Astrocyte (in vitro differentiated cells and primary cell): ENCODE results near the gene DISP1. TPM values are rescaled to one million over a fixed set of nuclear protein-coding genes. Genes with fewer than 3 reads are reported as not detected.
A peak's percentile ranks its signal among the peaks of the same experiment; 100 is the strongest.

ENCODE experiments used
- DNase-seq: peaks from one replicate; pipeline ENCODE4 v3.0.0-alpha.2; 2010; ENCODE audit warnings: low read depth
- FAIRE-seq: peaks from 2 replicates; lab custom pipeline; 2011; peaks lifted over from hg19 to GRCh38; lab: Jason Lieb, UNC
- H2AFZ ChIP-seq: 2 replicates; pipeline ENCODE4 v1.6.0; 2012; ENCODE audit warnings: low read depth, low read length, inconsistent platforms
- H3K27ac ChIP-seq: 2 replicates; pipeline ENCODE4 v1.5.1; 2011; ENCODE audit warnings: low read depth, low read length, inconsistent platforms
- H3K27me3 ChIP-seq: 2 replicates; pipeline ENCODE4 v1.6.0; 2011; ENCODE audit warnings: low read length, inconsistent platforms; ENCODE audit not compliant: insufficient read depth
- H3K36me3 ChIP-seq: 2 replicates; pipeline ENCODE4 v1.5.1; 2011; ENCODE audit warnings: low read length, inconsistent platforms; ENCODE audit not compliant: insufficient read depth
- H3K4me1 ChIP-seq: 2 replicates; pipeline ENCODE4 v1.5.1; 2011; ENCODE audit warnings: low read length, inconsistent platforms; ENCODE audit not compliant: insufficient read depth
- H3K4me2 ChIP-seq: 2 replicates; pipeline ENCODE4 v1.6.0; 2012; ENCODE audit warnings: low read length, inconsistent platforms
- H3K4me3 ChIP-seq: 2 replicates; pipeline ENCODE4 v1.5.1; 2011; ENCODE audit warnings: low read depth, mild to moderate bottlenecking, low read length, inconsistent platforms; ENCODE audit not compliant: insufficient read depth
- H3K79me2 ChIP-seq: 2 replicates; pipeline ENCODE4 v1.6.0; 2012; ENCODE audit warnings: mild to moderate bottlenecking, low read length, inconsistent platforms; ENCODE audit not compliant: insufficient read depth
- H3K9ac ChIP-seq: 2 replicates; pipeline ENCODE4 v1.6.0; 2012; ENCODE audit warnings: mild to moderate bottlenecking, low read length, inconsistent platforms
- H3K9me3 ChIP-seq: 2 replicates; pipeline ENCODE4 v1.5.1; 2012; ENCODE audit warnings: low read depth, mild to moderate bottlenecking, low read length, inconsistent platforms; ENCODE audit not compliant: insufficient read depth
- H4K20me1 ChIP-seq: 2 replicates; pipeline ENCODE4 v1.6.0; 2012; ENCODE audit warnings: low read length, inconsistent platforms; ENCODE audit not compliant: insufficient read depth
- H3K27ac Mint-ChIP-seq: one replicate; pipeline ENCODE4 v1.8.0; 2021; ENCODE audit warnings: mild to moderate bottlenecking, mixed read lengths; ENCODE audit not compliant: unreplicated experiment
- H3K27me3 Mint-ChIP-seq: one replicate; pipeline ENCODE4 v1.8.0; 2021; ENCODE audit warnings: low read depth, mixed read lengths; ENCODE audit not compliant: unreplicated experiment
- H3K36me3 Mint-ChIP-seq: one replicate; pipeline ENCODE4 v1.8.0; 2021; ENCODE audit warnings: low read depth, mixed read lengths; ENCODE audit not compliant: unreplicated experiment
- H3K4me1 Mint-ChIP-seq: one replicate; pipeline ENCODE4 v1.8.0; 2021; ENCODE audit warnings: low read depth, mixed read lengths; ENCODE audit not compliant: unreplicated experiment
- H3K4me3 Mint-ChIP-seq: one replicate; pipeline ENCODE4 v1.8.0; 2021; ENCODE audit warnings: mild to moderate bottlenecking, moderate library complexity, mixed read lengths; ENCODE audit not compliant: unreplicated experiment
- H3K9me3 Mint-ChIP-seq: one replicate; pipeline ENCODE4 v1.8.0; 2021; ENCODE audit warnings: mild to moderate bottlenecking, mixed read lengths; ENCODE audit not compliant: unreplicated experiment
- CTCF ChIP-seq: IDR thresholded peaks from 2 replicates; pipeline ENCODE4 v1.5.1; 2011; ENCODE audit warnings: low read depth, mild to moderate bottlenecking, inconsistent platforms, low read length, moderate library complexity; ENCODE audit not compliant: insufficient read depth
- EZH2 ChIP-seq: IDR thresholded peaks from 2 replicates; pipeline ENCODE4 v1.6.1; 2012; ENCODE audit warnings: mild to moderate bottlenecking, low read length, inconsistent platforms; ENCODE audit not compliant: insufficient read depth
- total RNA-seq: library from RNA; stranded (reverse); gene quantifications from 2 replicates; pipeline ENCODE4 v1.2.1, GENCODE V29; 2021

DISP1 gene
- total RNA-seq, 1 donor from 2014 or later: 4.1 TPM

GRCh38 chr1:222815440-222815765 lies 564 bp downstream of the DISP1 start:
- peak overlapping the region; percentile 96 for H3K9ac ChIP-seq
- Mint-ChIP-seq H3K27me3 (no peaks in the 10 kb centered on the region), H3K36me3 (no peaks in the 10 kb centered on the region), H3K4me1 (peaks cover 25% of the 10 kb centered on the region), H3K9me3 (no peaks in the 10 kb centered on the region), H3K27ac (no peak overlapping the region), H3K4me3 (peak overlapping the region; percentile 86)
- no peak for FAIRE-seq
- H3K79me2 ChIP-seq: peaks cover 47% of the 10 kb centered on the region
- H3K4me2 ChIP-seq: peak overlapping the region; percentile 94
- no peaks in the 10 kb centered on the region for H3K9me3 ChIP-seq
- H3K4me1 ChIP-seq: peaks cover 40% of the 10 kb centered on the region
- peak overlapping the region; percentile 97 for H3K27ac ChIP-seq
- peaks cover 3% of the 10 kb centered on the region for H4K20me1 ChIP-seq
- DNase-seq: no peak
- no peak for TF ChIP-seq CTCF
- no peak for TF ChIP-seq EZH2
- H2AFZ ChIP-seq: peak overlapping the region; percentile 95
- no peaks in the 10 kb centered on the region for H3K36me3 ChIP-seq
- no peaks in the 10 kb centered on the region for H3K27me3 ChIP-seq
- peak overlapping the region; percentile 93 for H3K4me3 ChIP-seq

GRCh38 chr1:222817529-222817928 lies 2.7 kb downstream of the DISP1 start:
- H3K27ac Mint-ChIP-seq: peak overlapping the region; percentile 34
- H3K4me1 ChIP-seq: peaks cover 40% of the 10 kb centered on the region
- no peaks in the 10 kb centered on the region for H3K36me3 Mint-ChIP-seq
- no peak overlapping the region for H3K9ac ChIP-seq
- no peaks in the 10 kb centered on the region for H3K27me3 ChIP-seq
- H2AFZ ChIP-seq: no peak overlapping the region
- peak overlapping the region; percentile 21 for H3K4me3 Mint-ChIP-seq
- no peaks in the 10 kb centered on the region for H3K9me3 Mint-ChIP-seq
- H4K20me1 ChIP-seq: peaks cover 7% of the 10 kb centered on the region
- no peaks in the 10 kb centered on the region for H3K36me3 ChIP-seq
- TF ChIP-seq EZH2 (no peak), CTCF (no peak)
- DNase-seq (peak; percentile 97), FAIRE-seq (peak; percentile 41)
- no peaks in the 10 kb centered on the region for H3K9me3 ChIP-seq
- H3K27me3 Mint-ChIP-seq: no peaks in the 10 kb centered on the region
- H3K79me2 ChIP-seq: peaks cover 66% of the 10 kb centered on the region
- peak overlapping the region; percentile 49 for H3K27ac ChIP-seq
- H3K4me1 Mint-ChIP-seq: peaks cover 25% of the 10 kb centered on the region
- H3K4me3 ChIP-seq: peak overlapping the region; percentile 27
- H3K4me2 ChIP-seq: peak overlapping the region; percentile 94

- H2AFZ ChIP-seq: no peak overlapping the region
- Mint-ChIP-seq H3K9me3 (no peaks in the 10 kb centered on the region), H3K27ac (peak overlapping the region; percentile 76), H3K36me3 (no peaks in the 10 kb centered on the region), H3K4me1 (peaks cover 25% of the 10 kb centered on the region), H3K4me3 (no peak overlapping the region), H3K27me3 (no peaks in the 10 kb centered on the region)
- no peaks in the 10 kb centered on the region for H3K36me3 ChIP-seq
- no peak for DNase-seq
- peak overlapping the region; percentile 49 for H3K27ac ChIP-seq
- TF ChIP-seq EZH2 (no peak), CTCF (no peak)
- no peaks in the 10 kb centered on the region for H3K27me3 ChIP-seq
- H3K4me1 ChIP-seq: peaks cover 37% of the 10 kb centered on the region
- no peak overlapping the region for H3K9ac ChIP-seq
- H4K20me1 ChIP-seq: peaks cover 7% of the 10 kb centered on the region
- peaks cover 72% of the 10 kb centered on the region for H3K79me2 ChIP-seq
- peak overlapping the region; percentile 94 for H3K4me2 ChIP-seq
- no peak for FAIRE-seq
- no peaks in the 10 kb centered on the region for H3K9me3 ChIP-seq
- H3K4me3 ChIP-seq: no peak overlapping the region
Observed at GRCh38 chr1:222818171-222818570, 3.3 kb downstream of the DISP1 start.
